GM21528 (cell line): Measurements from ENCODE around the gene LIMK1.
"Not testable (repeated sequence)": the region's sequence is repeated elsewhere in the genome, so short reads cannot be mapped to it uniquely, and the experiment has no call there.

Experiments
- ATAC-seq: cut with Tn5 transposase; IDR thresholded peaks from one replicate; pipeline ENCODE4 v1.9.1; 2021; ENCODE audit warnings: mild to moderate bottlenecking, moderate library complexity; ENCODE audit not compliant: unreplicated experiment, low FRiP score

LIMK1 gene

DNA sequence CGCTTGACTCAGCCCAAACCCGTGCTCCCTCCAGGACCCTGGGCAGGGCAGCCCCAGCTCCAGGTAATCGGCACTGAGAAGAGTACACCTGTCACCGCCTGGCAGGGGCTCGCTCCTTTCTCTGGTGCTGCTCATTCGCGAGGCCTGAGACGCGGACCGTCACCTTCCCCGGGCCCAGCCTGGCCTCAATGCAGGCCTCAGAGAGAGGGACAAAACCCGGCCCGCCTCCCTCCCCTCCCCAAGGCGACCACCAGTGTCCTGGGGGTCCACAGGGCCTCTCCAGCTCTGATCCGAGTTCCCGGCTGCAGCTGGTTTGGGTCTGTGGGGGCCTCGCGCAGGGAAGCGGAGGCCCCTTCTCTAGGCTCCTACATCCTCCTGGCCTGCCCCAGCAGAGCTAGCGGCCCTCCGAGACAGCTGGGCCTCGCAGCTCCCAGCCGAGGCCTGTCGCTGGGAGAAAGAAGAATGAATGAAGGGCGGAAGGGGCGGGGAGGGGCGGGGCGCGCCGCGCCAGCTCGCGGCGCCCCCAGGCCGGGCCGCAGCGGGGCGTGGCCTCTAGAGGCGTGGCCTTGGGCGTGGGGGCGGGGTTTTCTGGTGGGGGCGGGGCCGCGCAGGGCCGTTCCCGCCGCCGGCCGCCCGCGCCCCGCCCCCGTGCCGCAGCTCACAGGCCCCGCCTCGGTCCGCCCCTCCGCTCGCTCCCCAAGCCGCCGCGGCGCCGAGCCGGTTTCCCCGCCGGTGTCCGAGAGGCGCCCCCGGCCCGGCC, at the start of gene LIMK1:
TSS of gene LIMK1 (plus strand) at position 688 of the 760 bp plus-strand sequence. CDS start 187 bp downstream, outside the sequence.
- ATAC-seq: peak; percentile 65

DNA sequence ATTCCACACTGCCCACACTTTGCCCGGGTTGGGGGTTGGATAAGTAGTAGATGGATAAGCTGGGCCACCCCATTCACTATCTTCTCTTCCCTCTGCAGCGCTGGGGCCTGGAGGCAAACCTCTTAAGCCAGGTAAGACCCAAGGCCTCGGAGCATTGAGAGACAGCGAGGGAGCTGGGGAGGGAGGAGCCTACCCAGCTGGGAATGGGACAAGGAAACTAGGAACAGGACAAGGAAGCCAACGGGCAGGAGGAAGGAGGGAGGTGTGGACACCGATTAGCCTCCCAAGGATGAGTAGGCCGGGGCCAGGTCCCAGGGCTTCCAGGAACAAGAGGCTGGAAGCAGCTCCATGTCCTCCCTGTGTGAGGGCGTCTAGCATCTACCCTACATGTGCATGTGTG, 46.0 kb upstream of the LIMK1 start:
- ATAC-seq: no peak

DNA sequence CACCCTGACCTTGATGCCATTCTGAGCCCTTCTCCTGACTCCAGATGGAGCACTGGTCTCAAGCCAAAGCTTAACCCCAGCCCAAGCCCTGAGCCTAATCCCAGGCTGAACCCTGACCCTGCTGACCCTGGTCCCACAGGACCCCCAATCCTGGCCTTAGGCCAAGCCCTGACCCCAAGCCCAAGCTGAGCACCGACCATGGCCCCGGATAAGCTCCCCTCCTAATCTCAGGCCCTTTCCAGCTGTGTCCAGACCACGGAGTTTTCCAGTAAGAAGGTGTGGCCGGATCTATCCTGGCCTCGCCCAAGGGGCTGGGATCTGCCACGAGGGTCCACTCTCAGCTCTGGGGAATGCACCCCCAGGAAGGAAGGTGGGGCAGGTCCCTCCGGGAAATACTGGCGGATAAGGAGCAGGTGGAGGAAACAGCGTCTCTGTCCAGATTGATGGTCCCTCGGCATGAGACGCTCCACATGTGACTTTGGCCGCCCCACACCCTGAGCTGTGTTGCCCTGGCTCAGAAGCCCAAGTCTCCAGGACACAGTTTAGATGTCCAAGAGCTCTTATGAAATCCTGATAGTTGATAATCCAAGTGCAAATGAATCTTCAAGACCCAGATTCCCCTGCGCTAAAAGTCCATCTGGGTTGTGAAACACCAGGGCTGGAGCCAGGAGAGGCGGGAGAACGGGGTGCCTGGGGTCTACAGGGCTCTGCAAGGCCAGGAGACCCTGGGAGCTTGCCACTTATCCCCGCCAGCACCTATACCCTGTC, 45.2 kb upstream of the LIMK1 start:
- ATAC-seq: no peak

DNA sequence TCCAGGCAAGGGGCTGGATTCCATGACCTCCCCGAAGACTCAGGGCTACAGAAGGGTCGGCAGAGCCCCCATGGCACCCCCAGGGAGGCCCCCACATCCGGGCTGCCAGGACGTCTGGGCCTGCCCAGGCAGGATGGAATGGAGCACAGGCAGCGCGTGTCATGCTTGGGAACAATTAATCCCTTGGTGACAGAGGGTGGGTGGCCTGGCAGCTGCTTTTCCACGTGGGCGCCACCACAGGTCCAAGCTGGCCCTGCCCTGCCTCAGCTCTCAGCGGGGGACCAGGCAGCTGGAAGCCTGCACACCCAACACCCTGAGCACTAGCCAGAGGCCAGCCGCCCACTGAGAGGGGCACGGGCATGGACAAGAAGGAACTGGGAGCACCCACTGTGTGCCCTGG, 44.3 kb upstream of the LIMK1 start:
- no peak for ATAC-seq

DNA sequence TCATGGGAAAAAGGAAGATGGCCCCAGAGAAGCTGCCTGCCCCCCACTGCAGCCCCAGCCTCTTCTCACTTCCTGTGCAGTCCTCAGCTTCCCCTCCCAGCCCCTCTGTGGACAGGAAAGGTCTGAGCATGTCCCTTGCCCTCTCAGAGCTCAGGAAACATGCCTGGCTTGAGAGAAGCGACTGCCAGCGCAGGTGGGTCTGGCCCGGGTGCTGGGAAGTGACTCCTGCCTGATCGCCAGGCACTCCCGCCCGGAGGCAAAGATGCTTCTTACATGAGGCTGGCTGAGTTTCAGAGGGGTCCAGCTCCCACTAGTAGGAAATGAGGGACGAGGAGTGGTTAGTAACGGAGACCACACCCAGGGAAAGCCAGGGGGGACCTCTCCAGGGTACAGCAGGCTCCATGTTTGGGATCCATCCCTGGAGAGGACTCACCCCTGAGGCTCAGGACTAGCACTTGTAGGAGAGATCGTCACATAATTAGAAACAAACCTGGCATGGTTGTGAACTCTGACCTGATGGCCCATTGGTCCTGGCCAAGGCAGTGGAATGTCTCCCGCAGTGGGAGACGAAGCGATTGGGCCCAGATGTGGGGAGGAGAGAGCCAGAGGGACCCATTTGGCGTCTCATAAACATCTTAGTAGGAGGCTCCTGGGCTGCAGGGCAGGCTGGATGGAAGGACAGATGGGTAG, 43.4 kb upstream of the LIMK1 start:
- no peak for ATAC-seq

DNA sequence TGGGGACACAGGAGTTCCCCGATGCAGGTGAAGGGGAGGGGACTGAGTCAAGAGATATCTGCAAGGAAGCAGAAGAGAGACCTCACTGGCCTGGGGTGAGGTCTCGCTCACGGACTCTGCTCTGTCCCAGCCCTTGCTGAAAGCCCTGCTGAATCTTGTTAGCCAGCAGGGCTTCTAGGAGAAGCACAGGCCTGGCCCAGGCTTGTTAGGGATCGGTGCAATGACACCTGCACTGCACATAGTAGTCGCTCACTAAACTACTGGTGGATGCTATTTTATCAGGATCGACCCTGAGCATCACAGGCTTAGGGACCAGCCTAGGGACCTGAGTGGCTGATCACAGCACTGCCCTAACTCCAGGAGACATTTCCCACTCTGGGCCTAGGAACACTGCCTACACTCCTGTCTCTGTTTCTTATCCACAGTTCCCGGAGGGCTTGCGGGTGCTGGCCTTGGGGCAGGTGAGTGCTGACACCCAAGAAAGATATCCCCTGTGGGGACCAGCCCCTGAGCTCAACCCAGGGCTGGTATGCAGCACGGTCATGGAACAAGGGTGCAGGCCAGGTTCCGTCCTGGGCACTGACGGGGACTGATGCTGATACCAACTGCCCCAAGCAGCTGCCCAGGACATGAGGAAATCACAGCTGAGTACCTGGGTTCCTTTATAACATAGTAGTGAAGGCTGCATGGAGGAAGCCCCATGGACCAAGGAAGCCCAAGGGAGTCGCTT, 42.6 kb upstream of the LIMK1 start:
- no peak for ATAC-seq

DNA sequence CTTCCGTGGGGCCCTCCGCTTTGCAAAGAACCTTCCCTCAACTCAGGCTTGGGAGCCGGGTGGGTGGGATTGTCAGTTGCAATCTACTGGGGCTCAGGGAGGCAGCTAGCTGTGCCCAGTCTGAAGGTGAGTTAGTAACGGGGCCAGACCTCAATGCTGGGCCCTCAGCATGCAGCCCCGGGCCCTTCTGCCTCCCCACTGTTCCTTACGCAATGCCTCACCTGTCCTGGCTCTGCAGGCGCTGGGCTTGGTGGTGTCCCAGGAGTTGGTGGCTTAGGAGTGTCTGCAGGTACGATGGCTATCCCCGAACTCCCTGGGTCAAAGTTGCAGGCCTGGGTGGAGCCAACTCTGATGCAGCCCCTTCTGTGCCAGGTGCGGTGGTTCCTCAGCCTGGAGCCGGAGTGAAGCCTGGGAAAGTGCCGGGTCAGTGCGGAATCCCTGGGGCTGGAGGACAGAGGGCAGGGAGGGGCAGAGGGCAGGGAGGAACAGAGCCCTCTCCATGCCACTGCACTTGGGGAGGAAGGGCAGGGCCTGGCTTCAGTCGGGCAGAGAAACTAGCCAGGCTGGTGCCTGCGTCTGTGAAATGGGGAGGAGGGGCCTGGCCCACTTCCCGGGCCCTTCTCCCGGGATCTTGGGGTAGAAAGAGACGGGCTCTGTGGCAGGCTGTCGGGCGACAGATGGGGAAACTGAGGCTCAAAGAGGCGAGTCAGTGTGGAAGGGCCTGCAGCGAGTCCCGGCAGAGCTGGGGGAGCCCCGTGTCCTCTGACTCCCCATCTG, 40.7 kb upstream of the LIMK1 start:
- no peak for ATAC-seq

DNA sequence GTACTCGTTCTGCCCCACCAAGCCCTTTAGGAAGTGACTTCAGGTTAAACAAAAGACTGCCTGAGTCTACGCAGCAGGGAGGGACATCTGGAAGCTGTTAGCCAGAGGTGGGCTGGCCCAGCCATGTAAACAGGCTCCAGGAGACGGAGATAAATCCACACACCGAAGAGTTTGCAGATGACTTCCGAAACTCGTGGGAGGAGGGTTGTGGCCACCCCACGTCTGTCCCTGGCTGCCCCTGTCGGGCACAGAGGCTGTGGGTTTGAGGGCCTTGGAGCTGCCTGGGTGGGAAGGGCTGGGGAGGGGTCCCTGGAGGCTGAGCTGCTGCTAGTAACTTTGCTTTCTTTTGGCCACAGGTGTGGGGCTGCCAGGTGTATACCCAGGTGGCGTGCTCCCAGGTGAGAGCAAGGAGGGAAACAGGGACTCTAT, 40.1 kb upstream of the LIMK1 start:
- no peak for ATAC-seq

DNA sequence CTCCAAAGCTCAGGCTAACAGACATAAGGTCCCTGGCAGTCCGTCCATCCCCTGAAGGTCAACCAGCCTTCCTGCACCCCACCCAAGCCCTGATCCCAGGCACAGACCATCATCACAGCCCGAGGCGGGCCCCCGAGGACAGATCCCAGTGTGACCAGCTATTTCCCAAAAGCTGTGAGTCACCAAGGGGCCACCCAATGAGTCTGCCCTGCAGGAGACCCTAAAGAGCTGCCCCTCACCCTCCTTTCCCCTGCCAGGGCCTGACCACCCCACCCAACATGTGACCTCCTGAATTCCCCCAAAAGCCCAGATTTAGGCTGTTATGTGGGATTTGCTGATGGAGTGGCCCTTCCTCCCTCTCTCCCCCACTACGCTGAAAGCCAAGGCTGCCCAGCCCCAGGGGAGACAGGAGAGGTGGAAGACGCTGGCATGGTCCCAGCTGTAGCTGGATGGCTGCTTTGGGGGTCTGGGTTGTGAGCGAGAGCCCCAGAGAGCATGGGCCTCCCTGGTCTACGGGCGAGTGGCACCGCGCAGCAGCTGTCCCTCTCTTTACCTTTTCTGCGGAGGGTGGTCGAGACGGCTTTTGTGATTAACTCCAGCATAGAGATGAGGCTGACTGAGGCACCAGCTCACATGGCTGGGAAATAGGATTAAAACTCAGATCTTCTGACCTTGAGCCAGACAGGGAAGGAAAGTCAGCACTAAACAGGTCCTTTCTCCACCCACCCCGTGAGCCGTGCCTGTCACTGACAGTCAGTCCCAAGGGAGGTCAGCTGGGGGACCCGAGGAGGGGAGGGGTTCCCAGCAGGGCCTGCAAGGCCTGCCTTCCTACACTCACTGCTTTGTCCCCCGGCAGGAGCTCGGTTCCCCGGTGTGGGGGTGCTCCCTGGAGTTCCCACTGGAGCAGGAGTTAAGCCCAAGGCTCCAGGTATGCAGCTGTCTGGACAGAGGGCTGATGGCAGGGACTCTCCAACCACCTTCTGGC, 38.9 kb upstream of the LIMK1 start:
- ATAC-seq: no peak

DNA sequence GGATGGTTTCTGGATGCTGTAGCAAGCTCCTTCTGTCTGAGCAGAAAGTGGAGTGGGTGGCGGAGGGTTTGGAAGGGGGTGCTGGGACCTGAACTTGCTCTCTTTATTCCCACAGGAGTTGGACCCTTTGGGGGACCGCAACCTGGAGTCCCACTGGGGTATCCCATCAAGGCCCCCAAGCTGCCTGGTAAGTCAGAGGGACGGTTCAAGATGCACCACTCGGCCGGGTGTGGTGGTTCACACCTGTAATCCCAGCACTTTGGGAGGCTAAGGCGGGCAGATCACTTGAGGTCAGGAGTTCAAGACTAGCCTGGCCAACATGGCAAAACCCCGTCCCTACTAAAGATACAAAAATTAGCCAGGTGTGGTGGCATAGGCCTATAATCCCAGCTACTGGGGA, 37.0 kb upstream of the LIMK1 start:
- ATAC-seq: not testable (repeated sequence)

DNA sequence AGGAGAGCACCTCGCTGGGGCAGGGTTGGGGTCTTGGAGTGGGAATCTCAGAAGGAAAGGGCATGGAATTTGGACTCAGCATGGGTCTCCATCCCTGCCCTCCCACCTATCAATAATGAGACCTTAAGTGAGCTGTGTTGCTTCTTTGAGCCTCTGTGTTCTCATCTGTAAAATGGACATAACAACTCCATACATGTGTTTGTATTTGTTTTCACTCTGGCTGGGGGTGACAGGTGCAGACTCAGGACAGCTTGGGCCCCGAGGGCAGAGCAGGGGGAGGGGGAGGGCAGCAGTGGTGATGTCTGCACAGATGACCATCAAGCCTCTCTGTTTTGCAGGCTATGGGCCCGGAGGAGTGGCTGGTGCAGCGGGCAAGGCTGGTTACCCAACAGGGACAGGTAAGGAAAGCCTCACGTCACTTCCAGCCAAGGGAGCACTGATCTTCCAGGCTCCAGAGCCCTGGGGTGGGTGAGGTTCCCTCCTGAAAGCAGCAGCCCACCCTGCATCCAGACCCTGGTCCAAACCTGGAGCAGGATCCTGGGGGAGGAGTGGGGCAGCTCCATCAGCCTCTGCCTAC, 35.7 kb upstream of the LIMK1 start:
- ATAC-seq: no peak

DNA sequence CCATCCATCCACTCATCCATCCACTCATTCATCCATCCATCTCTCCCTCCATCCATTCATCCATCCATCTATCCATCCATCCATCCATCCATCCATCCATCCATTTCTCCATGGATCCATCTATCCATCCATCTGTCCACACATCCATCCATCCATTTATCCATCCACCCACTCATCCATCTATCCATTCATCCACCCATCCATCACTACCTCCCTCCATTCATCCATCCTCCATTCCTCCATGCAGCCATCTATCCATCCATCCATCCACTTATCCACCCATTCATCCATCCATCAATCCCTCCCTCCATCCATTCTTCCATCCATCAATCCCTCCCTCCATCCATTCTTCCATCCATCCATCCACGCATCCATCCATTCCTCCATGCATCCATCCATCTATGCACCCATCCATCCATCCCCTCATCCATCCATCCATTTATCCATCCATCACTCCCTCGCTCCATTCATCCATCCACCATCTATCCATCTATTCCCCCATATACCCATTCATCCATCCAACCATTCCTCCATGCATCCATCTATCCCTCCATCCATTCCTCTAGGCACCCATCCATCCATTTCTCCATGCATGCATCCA, 34.5 kb upstream of the LIMK1 start:
- ATAC-seq: no peak

DNA sequence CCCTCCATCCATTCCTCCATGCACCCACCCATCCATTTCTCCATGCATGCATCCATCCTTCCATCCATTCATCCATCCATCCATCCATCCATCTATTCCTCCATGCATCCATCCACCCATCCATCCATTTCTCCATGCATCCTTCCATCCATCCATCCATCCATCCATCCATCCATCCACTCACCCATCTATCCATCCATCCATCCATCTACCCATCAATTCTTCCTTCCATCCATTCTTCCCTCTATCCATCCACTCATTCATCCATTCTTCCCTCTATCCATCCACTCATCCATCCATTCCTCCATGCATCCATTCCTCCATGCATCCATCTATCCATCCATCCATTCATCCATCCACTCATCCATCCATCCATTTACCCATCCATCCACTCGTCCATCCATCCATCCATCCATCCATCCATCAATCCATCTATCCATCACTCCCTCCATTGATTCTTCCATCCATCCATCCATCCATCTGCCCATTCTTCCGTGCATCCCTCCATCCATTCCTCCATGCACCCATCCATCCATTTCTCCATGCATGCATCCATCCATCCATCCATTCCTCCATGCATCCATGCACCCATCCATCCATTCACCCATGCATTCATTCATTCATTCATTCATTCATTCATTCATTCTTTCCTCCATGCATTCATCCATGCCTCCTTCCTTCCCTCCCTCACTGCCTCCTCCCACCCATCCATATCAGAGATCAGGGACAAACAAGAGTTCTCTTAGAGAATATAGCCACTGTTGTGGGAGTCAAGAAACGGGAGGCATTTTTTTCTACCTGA, 33.4 kb upstream of the LIMK1 start:
- no peak for ATAC-seq

DNA sequence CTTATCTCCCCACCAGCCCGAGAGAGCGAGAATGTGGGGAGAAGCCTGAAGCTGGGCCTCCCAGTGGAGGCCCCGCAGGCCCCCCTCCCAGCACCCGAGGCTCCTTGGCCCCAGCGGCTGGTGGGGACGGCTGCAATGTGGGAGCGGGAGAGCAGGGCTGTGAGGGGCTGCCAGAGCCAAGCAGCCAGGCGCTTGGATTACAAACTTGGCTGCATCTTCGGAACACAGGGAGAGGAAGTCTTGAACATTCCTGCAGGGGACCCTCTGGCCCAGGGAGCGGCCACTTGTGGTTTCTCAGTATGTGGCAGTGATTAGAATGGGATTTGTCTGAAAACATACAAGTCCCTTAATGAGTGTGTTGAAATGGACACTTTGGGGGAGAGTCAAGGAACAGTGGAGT, 32.4 kb upstream of the LIMK1 start:
- ATAC-seq: no peak

DNA sequence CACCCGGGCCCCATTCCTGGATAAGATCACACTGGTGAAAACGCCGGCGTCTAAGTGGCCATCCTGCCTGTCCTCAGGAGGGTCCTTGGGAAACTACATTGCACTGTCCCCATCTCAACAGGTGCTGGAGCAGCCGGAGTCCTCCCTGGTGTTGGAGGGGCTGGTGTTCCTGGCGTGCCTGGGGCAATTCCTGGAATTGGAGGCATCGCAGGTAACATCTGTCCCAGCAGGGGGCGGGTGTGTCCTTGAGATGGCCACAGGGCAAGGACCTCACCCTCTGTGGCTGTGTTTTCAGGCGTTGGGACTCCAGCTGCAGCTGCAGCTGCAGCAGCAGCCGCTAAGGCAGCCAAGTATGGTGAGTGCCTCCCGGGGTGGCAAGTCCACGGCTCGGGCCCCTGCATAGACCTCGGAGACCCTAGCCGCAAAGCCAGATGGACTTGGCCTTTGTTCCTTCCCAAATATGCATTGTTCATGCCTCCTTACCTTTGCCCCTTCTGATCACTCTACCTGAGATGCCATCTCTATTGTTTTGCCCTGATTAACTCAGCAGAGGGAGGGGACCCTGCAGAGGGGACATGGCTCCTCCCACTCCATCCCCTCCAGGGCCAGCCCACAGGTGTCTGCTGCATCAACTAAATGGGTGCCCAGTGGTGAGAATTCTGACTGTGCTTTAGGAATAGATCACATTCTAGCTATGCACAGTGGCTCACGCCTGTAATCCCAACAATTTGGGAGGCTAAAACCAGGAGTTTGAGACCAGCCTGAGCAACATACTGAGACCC, 31.8 kb upstream of the LIMK1 start:
- no peak for ATAC-seq

DNA sequence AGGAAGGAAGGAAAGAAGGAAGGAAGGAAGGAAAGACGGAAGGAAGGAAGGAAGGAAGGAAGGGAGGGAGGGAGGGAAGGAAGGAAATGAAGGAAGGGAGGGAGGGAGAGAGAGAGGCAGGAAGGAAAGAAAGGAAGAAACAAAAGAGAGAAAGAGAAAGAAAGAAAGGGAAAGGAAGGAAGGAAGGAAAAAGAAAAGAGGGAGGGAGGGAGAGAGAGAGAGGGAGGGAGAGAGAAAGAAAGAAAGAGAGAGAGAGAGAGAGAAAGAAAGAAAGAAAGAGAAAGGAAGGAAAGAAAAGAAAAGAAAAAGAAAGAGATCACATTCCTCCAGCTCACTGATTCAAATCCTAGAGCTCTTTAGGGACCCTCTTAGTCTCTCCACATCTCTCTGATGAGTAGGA, 31.0 kb upstream of the LIMK1 start:
- no peak for ATAC-seq
